Smooth muscle cell (in vitro differentiated cells): ENCODE results near the gene REPIN1. TPM values are rescaled to one million over a fixed set of nuclear protein-coding genes. Genes with fewer than 3 reads are reported as not detected.

Source experiments
- DNase-seq: peaks from one replicate; lab custom pipeline; 2025; ENCODE audit not compliant: unreplicated experiment; lab: John Stamatoyannopoulos, UW
- H2AFZ ChIP-seq: fragments of 200-600 bp; sonication (generic); 2 replicates; pipeline ENCODE4 v1.6.0; 2016; ENCODE audit warnings: antibody characterized with exemption, low read depth, mild to moderate bottlenecking
- H3F3A ChIP-seq: fragments of 200-600 bp; sonication (generic); 2 replicates; pipeline ENCODE4 v1.6.0; 2017; ENCODE audit warnings: antibody characterized with exemption, low read depth
- H3K27ac ChIP-seq: fragments of 200-600 bp; sonication (generic); 2 replicates; pipeline ENCODE4 v1.5.1; 2016; ENCODE audit warnings: low read depth, mild to moderate bottlenecking
- H3K27me3 ChIP-seq: fragments of 200-600 bp; sonication (generic); 2 replicates; pipeline ENCODE4 v1.6.1; 2016; ENCODE audit warnings: low read depth, mild to moderate bottlenecking
- H3K36me3 ChIP-seq: fragments of 200-600 bp; sonication (generic); 2 replicates; pipeline ENCODE4 v1.5.1; 2016; ENCODE audit warnings: low read depth
- H3K4me1 ChIP-seq: fragments of 200-600 bp; sonication (generic); 2 replicates; pipeline ENCODE4 v1.5.1; 2016; ENCODE audit warnings: low read depth
- H3K4me2 ChIP-seq: fragments of 200-600 bp; sonication (generic); 2 replicates; pipeline ENCODE4 v1.6.0; 2016; ENCODE audit warnings: mild to moderate bottlenecking
- H3K4me3 ChIP-seq: fragments of 200-600 bp; sonication (generic); 2 replicates; pipeline ENCODE4 v1.5.1; 2016; ENCODE audit warnings: mild to moderate bottlenecking
- H3K79me2 ChIP-seq: fragments of 200-600 bp; sonication (generic); 2 replicates; pipeline ENCODE4 v1.6.0; 2016; ENCODE audit warnings: low read depth, mild to moderate bottlenecking
- H3K9ac ChIP-seq: fragments of 200-600 bp; sonication (generic); 2 replicates; pipeline ENCODE4 v1.6.0; 2016; ENCODE audit warnings: low read depth
- H3K9me3 ChIP-seq: fragments of 200-600 bp; sonication (generic); replicated peaks from 2 replicates; pipeline ENCODE4 v1.5.1; 2016; ENCODE audit warnings: low read depth
- H4K20me1 ChIP-seq: fragments of 200-600 bp; sonication (generic); 2 replicates; pipeline ENCODE4 v1.6.0; 2016; ENCODE audit warnings: low read depth
- CTCF ChIP-seq: fragments of 200-600 bp; sonication (generic); IDR thresholded peaks from 2 replicates; pipeline ENCODE4 v1.5.1; 2017; ENCODE audit warnings: borderline replicate concordance, mild to moderate bottlenecking, antibody characterized with exemption; ENCODE audit not compliant: insufficient read depth, poor library complexity, severe bottlenecking
- WGBS: methylation state at CpG from one replicate; pipeline ENCODE4 v1.1.7; 2016; ENCODE audit warnings: low lambda C conversion rate; 5-methylcytosine and 5-hydroxymethylcytosine counted together
- polyA plus RNA-seq: library from polyadenylated mRNA; unstranded; fragments of >200 nt; fragmentation: Nextera tagmentation; extraction: Ambion mirVana; gene quantifications from 2 replicates; pipeline ENCODE4 v1.2.1, GENCODE V29; 2016
- total RNA-seq: library from RNA; depleted of rRNA; stranded (reverse); fragments of >200 nt; gene quantifications from 2 replicates; pipeline ENCODE4 v1.2.3, GENCODE V29; 2014

Gene REPIN1
- total and polyA plus RNA-seq, 2 experiments from 2014 or later: 55.5 to 60.9 TPM

GRCh38 chr7:150381096-150381495, 12.5 kb downstream of the REPIN1 start:
- Histone ChIP-seq H4K20me1 (peaks cover 53% of the 10 kb centered on the region), H3K4me3 (no peak overlapping the region), H3K27ac (no peak overlapping the region), H3K4me2 (peak overlapping the region; percentile 83), H3K4me1 (peaks cover 66% of the 10 kb centered on the region), H2AFZ (no peak overlapping the region), H3F3A (peaks cover 23% of the 10 kb centered on the region), H3K79me2 (peaks cover 27% of the 10 kb centered on the region), H3K27me3 (no peaks in the 10 kb centered on the region), H3K36me3 (no peaks in the 10 kb centered on the region), H3K9ac (no peak overlapping the region), H3K9me3 (no peaks in the 10 kb centered on the region)
- TF ChIP-seq CTCF: no peak
- DNase-seq: no peak
- WGBS: 85% methylated on average over 9 of the region's 9 CpGs

GRCh38 chr7:150381785-150382122, 13.1 kb downstream of the REPIN1 start:
- H3K27ac ChIP-seq: no peak overlapping the region
- no peak for TF ChIP-seq CTCF
- peaks cover 73% of the 10 kb centered on the region for H3K4me1 ChIP-seq
- H2AFZ ChIP-seq: no peak overlapping the region
- H3K36me3 ChIP-seq: no peaks in the 10 kb centered on the region
- H3F3A ChIP-seq: peaks cover 18% of the 10 kb centered on the region
- 80% methylated on average over 1 of the region's 1 CpG for WGBS
- H3K79me2 ChIP-seq: peaks cover 27% of the 10 kb centered on the region
- no peak overlapping the region for H3K4me2 ChIP-seq
- no peak overlapping the region for H3K4me3 ChIP-seq
- H3K9ac ChIP-seq: no peak overlapping the region
- DNase-seq: no peak
- H3K9me3 ChIP-seq: no peaks in the 10 kb centered on the region
- no peaks in the 10 kb centered on the region for H3K27me3 ChIP-seq
- H4K20me1 ChIP-seq: peaks cover 59% of the 10 kb centered on the region

GRCh38 chr7:150382123-150382843, 13.7 kb downstream of the REPIN1 start:
- H3K36me3 ChIP-seq: no peaks in the 10 kb centered on the region
- no peak overlapping the region for H3K27ac ChIP-seq
- DNase-seq: no peak
- H3K9me3 ChIP-seq: no peaks in the 10 kb centered on the region
- TF ChIP-seq CTCF: no peak
- peaks cover 14% of the 10 kb centered on the region for H3F3A ChIP-seq
- no peak overlapping the region for H3K4me2 ChIP-seq
- H3K27me3 ChIP-seq: no peaks in the 10 kb centered on the region
- H3K9ac ChIP-seq: no peak overlapping the region
- WGBS: 90% methylated on average over 20 of the region's 20 CpGs
- H3K4me3 ChIP-seq: no peak overlapping the region
- H4K20me1 ChIP-seq: peaks cover 61% of the 10 kb centered on the region
- H3K4me1 ChIP-seq: peaks cover 74% of the 10 kb centered on the region
- peaks cover 27% of the 10 kb centered on the region for H3K79me2 ChIP-seq
- no peak overlapping the region for H2AFZ ChIP-seq

- no peaks in the 10 kb centered on the region for H3K9me3 ChIP-seq
- H4K20me1 ChIP-seq: peaks cover 61% of the 10 kb centered on the region
- no peak overlapping the region for H3K4me2 ChIP-seq
- H3K27ac ChIP-seq: no peak overlapping the region
- no peak for TF ChIP-seq CTCF
- peaks cover 69% of the 10 kb centered on the region for H3K4me1 ChIP-seq
- no peak overlapping the region for H3K4me3 ChIP-seq
- 90% methylated on average over 4 of the region's 4 CpGs for WGBS
- no peaks in the 10 kb centered on the region for H3K27me3 ChIP-seq
- no peak for DNase-seq
- peaks cover 27% of the 10 kb centered on the region for H3K79me2 ChIP-seq
- no peak overlapping the region for H3K9ac ChIP-seq
- H3K36me3 ChIP-seq: no peaks in the 10 kb centered on the region
- H2AFZ ChIP-seq: no peak overlapping the region
- peaks cover 8% of the 10 kb centered on the region for H3F3A ChIP-seq
Measured at GRCh38 chr7:150382844-150383225, 14.2 kb downstream of the REPIN1 start.
